RWPE2 (cell line): ENCODE data around the gene SETX.

ENCODE experiments used
- ATAC-seq: fragments of 200-7000 bp; cut with Tn5 transposase; 3 replicates; pipeline ENCODE4 v1.9.1; 2021; ENCODE audit warnings: low read depth
- DNase-seq: peaks from one replicate; pipeline ENCODE4 v3.0.0-alpha.2; 2020; ENCODE audit warnings: low spot score
- H3K27ac ChIP-seq: fragments of 450-650 bp; 2 replicates; pipeline ENCODE4 v1.5.1; 2017; ENCODE audit warnings: mild to moderate bottlenecking; ENCODE audit not compliant: poor library complexity, severe bottlenecking
- H3K27me3 ChIP-seq: fragments of 250-450 bp; sonication (Bioruptor Pico); 2 replicates; pipeline ENCODE4 v1.5.1; 2021; ENCODE audit warnings: mild to moderate bottlenecking, moderate library complexity; ENCODE audit not compliant: insufficient read depth, poor library complexity, severe bottlenecking
- H3K36me3 ChIP-seq: fragments of 250-450 bp; sonication (Bioruptor Pico); 2 replicates; pipeline ENCODE4 v1.5.1; 2020; ENCODE audit warnings: low read depth, mild to moderate bottlenecking, moderate library complexity
- H3K4me1 ChIP-seq: fragments of 250-450 bp; sonication (Bioruptor Pico); 2 replicates; pipeline ENCODE4 v1.5.1; 2021; ENCODE audit warnings: mild to moderate bottlenecking, moderate library complexity; ENCODE audit not compliant: insufficient read depth, poor library complexity, severe bottlenecking
- H3K4me3 ChIP-seq: fragments of 250-450 bp; sonication (Bioruptor Pico); 2 replicates; pipeline ENCODE4 v1.5.1; 2021; ENCODE audit warnings: mild to moderate bottlenecking, moderate library complexity; ENCODE audit not compliant: severe bottlenecking
- H3K9me3 ChIP-seq: fragments of 250-450 bp; sonication (Bioruptor Pico); 2 replicates; pipeline ENCODE4 v1.5.1; 2021; ENCODE audit warnings: mild to moderate bottlenecking, moderate library complexity; ENCODE audit not compliant: severe bottlenecking
- CTCF ChIP-seq: fragments of 450-650 bp; IDR thresholded peaks from one replicate; pipeline ENCODE4 v1.5.1; 2017; ENCODE audit warnings: mild to moderate bottlenecking, moderate library complexity; ENCODE audit not compliant: poor library complexity, severe bottlenecking

The SETX gene

GRCh38 chr9:132250324-132251262 lies 104.2 kb downstream of the SETX start:
- H3K4me3 ChIP-seq: no peak overlapping the region
- no peak for ATAC-seq
- H3K4me1 ChIP-seq: no peaks in the 10 kb centered on the region
- H3K36me3 ChIP-seq: no peaks in the 10 kb centered on the region
- DNase-seq: no peak
- no peak overlapping the region for H3K27ac ChIP-seq
- peaks cover 13% of the 10 kb centered on the region for H3K27me3 ChIP-seq
- no peaks in the 10 kb centered on the region for H3K9me3 ChIP-seq
- TF ChIP-seq CTCF: no peak

GRCh38 chr9:132249690-132250089 lies 105.1 kb downstream of the SETX start:
- ATAC-seq (no peak), DNase-seq (no peak)
- Histone ChIP-seq H3K27ac (no peak overlapping the region), H3K9me3 (no peaks in the 10 kb centered on the region), H3K4me3 (no peak overlapping the region), H3K4me1 (no peaks in the 10 kb centered on the region), H3K36me3 (no peaks in the 10 kb centered on the region), H3K27me3 (peaks cover 14% of the 10 kb centered on the region)
- no peak for TF ChIP-seq CTCF

GRCh38 chr9:132249123-132249522 lies 105.7 kb downstream of the SETX start:
- peaks cover 14% of the 10 kb centered on the region for H3K27me3 ChIP-seq
- no peaks in the 10 kb centered on the region for H3K36me3 ChIP-seq
- no peak overlapping the region for H3K27ac ChIP-seq
- no peaks in the 10 kb centered on the region for H3K4me1 ChIP-seq
- ATAC-seq (no peak), DNase-seq (no peak)
- TF ChIP-seq CTCF: no peak
- H3K4me3 ChIP-seq: no peak overlapping the region
- no peaks in the 10 kb centered on the region for H3K9me3 ChIP-seq

- no peak overlapping the region for H3K27ac ChIP-seq
- no peak for ATAC-seq
These were observed 106.8 kb downstream of the SETX start for GRCh38 chr9:132247942-132248341.

More at GRCh38 chr9:132247942-132248341, 106.8 kb downstream of the SETX start:
- H3K9me3 ChIP-seq: no peaks in the 10 kb centered on the region
- H3K36me3 ChIP-seq: no peaks in the 10 kb centered on the region
- peaks cover 20% of the 10 kb centered on the region for H3K27me3 ChIP-seq
- H3K4me3 ChIP-seq: no peak overlapping the region
- H3K4me1 ChIP-seq: no peaks in the 10 kb centered on the region
- DNase-seq: no peak
- no peak for TF ChIP-seq CTCF
